Testis (tissue), 5 donors: ENCODE data around the gene PIRT. TPM values are rescaled to one million over a fixed set of nuclear protein-coding genes. Genes with fewer than 3 reads are reported as not detected.

ENCODE experiments used
- DNase-seq: peaks from one replicate; pipeline ENCODE4 v3.0.0-alpha.2; 2019
- H3K27ac ChIP-seq, 2 donors: fragments of 200-600 bp; sonication (generic); one replicate each; pipeline ENCODE4 v1.5.1; 2019
- H3K27me3 ChIP-seq: fragments of 200-600 bp; sonication (generic); one replicate; pipeline ENCODE4 v1.5.1; 2019
- H3K36me3 ChIP-seq: fragments of 200-600 bp; sonication (generic); one replicate; pipeline ENCODE4 v1.5.1; 2017; ENCODE audit warnings: low read depth; ENCODE audit errors: missing control alignments
- H3K4me1 ChIP-seq: fragments of 200-600 bp; sonication (generic); one replicate; pipeline ENCODE4 v1.5.1; 2019
- H3K4me3 ChIP-seq, 2 donors: fragments of 200-600 bp; sonication (generic); one replicate each; pipeline ENCODE4 v1.5.1; 2017 to 2019
- H3K9me3 ChIP-seq: fragments of 200-600 bp; sonication (generic); one replicate; pipeline ENCODE4 v1.5.1; 2017
- POLR2A ChIP-seq: fragments of 450-650 bp; IDR thresholded peaks from one replicate; pipeline ENCODE4 v1.6.1; 2017; ENCODE audit warnings: antibody characterized with exemption, mild to moderate bottlenecking, moderate library complexity
- WGBS, 2 donors: methylation state at CpG; one replicate each; pipeline ENCODE4 v1.1.5; 2018; 5-methylcytosine and 5-hydroxymethylcytosine counted together
- intact Hi-C: fragments of 100-400 bp; cut with DNase I; formaldehyde crosslinking; loops from one replicate; pipeline ENCODE4 v1.15.1; 2023; ENCODE audit warnings: low total_unique reads
- long read RNA-seq, 2 donors: transcript quantifications; one replicate each; lab custom pipeline, GENCODE V29; 2026
- polyA plus RNA-seq: library from polyadenylated mRNA; stranded (reverse); fragments of 350-450 nt; fragmentation: Illumina TruSeq; extraction: RNeasy Lipid Tissue Mini Kit (QIAGEN cat#74804); gene quantifications from one replicate; pipeline ENCODE4 v1.2.3, GENCODE V29; 2014; ENCODE audit warnings: low read depth, low replicate concordance; ENCODE audit not compliant: insufficient read depth
- total RNA-seq, 2 donors: library from RNA; depleted of rRNA; stranded (reverse); fragments of >200 nt; gene quantifications; one replicate each; pipeline ENCODE4 v1.2.3, GENCODE V29; 2016
- TF ChIP-seq, protein P1 (sequence below), 3 experiments: fragments of 450-650 bp in 2 of 3; fragments of 200-600 bp in 1 of 3; sonication (generic) in 1 of 3; IDR thresholded peaks; one replicate each; pipeline ENCODE4 v1.5.1; 2016 to 2019; ENCODE audit warnings: antibody characterized with exemption in 3 of 3, mild to moderate bottlenecking in 2 of 3, moderate library complexity in 1 of 3

Gene PIRT
- total RNA-seq = under 1 TPM; 0.08 to 0.37 TPM
- 0.18 TPM for polyA plus RNA-seq
- long read RNA-seq, donor 1 = 0 reads
- long read RNA-seq, donor 2 = 0 reads

DNA sequence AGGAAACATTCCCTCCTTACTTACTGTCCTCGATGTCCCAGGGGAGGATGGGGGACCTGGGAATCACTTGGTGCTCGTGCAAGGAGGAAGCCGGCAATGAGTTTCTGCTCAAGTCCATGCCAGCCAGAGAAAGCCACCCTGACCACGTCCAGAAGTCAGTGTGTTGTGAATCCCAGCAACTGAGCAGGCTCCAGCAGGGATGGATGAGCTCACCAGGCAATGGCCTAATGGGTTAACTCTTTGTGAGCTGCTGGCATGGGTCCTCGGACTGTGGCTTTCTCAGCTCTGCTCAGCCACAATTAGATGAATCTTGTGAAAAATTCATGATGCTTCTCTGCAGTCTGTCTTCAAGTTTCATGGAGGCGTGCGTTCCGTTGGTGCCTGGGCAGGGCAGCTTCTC, at the start of gene PIRT:
Gene PIRT (minus strand): TSS at position 167 of the 400 bp plus-strand sequence. CDS start 12,442 bp downstream, outside the sequence.
- Histone ChIP-seq H3K4me3 (no peak within 1 kb of the TSS), H3K9me3 (no peaks in the 10 kb centered on the region), H3K27me3 (no peaks in the 10 kb centered on the region), H3K36me3 (no peaks in the 10 kb centered on the region), H3K27ac (no peak within 1 kb of the TSS), H3K4me1 (no peaks in the 10 kb centered on the region)
- WGBS, 2 donors = 82 to 85% methylated on average over 8 of the region's 8 CpGs
- TF ChIP-seq, protein P1, sequence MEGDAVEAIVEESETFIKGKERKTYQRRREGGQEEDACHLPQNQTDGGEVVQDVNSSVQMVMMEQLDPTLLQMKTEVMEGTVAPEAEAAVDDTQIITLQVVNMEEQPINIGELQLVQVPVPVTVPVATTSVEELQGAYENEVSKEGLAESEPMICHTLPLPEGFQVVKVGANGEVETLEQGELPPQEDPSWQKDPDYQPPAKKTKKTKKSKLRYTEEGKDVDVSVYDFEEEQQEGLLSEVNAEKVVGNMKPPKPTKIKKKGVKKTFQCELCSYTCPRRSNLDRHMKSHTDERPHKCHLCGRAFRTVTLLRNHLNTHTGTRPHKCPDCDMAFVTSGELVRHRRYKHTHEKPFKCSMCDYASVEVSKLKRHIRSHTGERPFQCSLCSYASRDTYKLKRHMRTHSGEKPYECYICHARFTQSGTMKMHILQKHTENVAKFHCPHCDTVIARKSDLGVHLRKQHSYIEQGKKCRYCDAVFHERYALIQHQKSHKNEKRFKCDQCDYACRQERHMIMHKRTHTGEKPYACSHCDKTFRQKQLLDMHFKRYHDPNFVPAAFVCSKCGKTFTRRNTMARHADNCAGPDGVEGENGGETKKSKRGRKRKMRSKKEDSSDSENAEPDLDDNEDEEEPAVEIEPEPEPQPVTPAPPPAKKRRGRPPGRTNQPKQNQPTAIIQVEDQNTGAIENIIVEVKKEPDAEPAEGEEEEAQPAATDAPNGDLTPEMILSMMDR (IDR thresholded peaks at IDR 0.05) = no peak
- TF ChIP-seq POLR2A = no peak
- no peak for DNase-seq
- intact Hi-C loops = no loop called here

DNA sequence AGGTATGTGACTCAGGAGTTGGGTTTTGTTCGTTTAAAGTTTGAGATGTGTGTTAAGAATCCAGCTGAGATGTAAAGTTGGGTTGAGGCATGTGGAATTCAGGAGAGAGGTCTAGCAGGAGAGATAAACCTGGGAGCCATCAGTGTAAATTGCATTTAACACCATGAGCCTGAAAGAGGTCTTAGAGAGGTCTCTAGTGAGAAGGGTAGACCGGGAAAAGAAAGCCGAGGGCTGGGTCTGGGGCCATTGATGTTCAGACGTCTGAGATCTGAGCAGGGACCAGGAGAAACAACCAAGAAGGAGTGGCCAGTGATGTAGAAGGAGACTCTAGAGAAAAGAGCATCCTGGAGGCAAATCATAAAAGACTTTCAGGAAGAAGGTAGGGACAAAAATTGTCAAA, 44.1 kb upstream of the PIRT start:
- Histone ChIP-seq H3K36me3 (no peaks in the 10 kb centered on the region), H3K27me3 (no peaks in the 10 kb centered on the region), H3K9me3 (no peaks in the 10 kb centered on the region), H3K4me3 (no peak overlapping the region), H3K27ac (no peak overlapping the region), H3K4me1 (no peaks in the 10 kb centered on the region)
- WGBS, 2 donors = 53 to 56% methylated on average over 4 of the region's 4 CpGs
- intact Hi-C loops = no loop called here
- TF ChIP-seq, protein P1 (IDR thresholded peaks at IDR 0.05) = no peak
- TF ChIP-seq POLR2A = no peak
- no peak for DNase-seq

DNA sequence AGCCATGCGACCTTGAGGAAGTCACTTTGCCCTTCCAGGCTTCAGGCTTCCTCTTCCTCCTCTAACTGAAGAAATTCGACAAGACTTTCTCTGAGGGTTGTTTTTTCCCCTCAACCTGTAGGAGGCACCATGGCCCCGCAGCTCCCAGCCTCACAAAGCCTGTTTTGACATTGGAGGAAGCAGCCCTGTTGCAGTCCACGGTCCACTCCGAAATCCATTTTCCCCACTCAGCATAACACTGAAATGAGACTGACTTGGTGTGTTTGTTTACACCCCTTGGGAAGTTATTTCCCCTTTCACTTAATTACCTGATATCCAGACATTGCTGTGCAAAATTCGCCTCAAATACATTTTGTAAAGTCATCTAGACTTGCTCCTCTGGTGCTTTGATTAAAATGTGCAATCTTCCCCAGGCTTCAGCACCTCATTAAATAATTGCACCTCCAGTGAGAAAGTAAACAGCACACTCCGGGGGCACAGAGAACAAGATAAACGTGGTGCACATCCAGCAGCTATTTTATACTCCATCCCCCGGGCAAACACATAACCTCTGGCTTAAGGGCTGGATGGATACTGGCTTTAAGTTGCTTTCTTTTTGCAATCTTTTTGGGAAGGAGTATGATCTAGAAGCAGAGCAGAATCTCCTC, 41.4 kb upstream of the PIRT start:
- 31 to 42% methylated on average over 9 of the region's 9 CpGs for WGBS, 2 donors
- H3K36me3 ChIP-seq = no peaks in the 10 kb centered on the region
- intact Hi-C loops = no loop called here

DNA sequence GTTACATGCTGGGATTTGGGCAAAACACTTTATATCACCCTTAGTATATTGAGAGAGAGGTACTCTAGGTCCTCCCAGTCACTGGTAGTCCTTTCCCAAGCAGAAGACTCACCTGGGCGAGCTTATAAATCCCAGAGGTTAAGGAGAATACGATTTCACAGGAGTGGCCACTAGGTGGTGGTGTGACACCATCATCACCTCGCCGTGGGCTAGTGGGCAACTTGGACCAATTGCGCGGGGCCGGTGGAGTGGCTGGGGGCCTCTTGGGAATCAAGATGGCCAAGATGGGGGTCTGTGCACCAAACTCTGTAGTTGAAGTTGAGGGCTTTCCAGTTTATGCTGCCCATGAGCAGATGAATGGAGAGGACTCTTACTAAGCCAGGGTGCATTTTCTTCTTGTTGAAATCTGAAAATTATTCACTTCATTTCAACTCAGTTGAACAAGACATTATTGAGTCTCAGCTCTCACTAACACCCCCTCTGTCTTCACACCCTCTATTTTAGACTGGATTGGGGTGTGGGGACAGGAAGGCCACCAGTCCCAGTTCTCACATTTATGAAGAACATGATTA, 38.2 kb upstream of the PIRT start:
- H3K27ac ChIP-seq = no peak overlapping the region
- H3K4me1 ChIP-seq = no peaks in the 10 kb centered on the region
- intact Hi-C loops = no loop called here
- 3% methylated on average over 7 of the region's 7 CpGs for WGBS, 2 donors
- H3K9me3 ChIP-seq = no peaks in the 10 kb centered on the region
- no peak overlapping the region for H3K4me3 ChIP-seq
- TF ChIP-seq, protein P1 (IDR thresholded peaks at IDR 0.05) = peak; percentile 30 to 77 (median 60)
- TF ChIP-seq POLR2A = no peak
- H3K27me3 ChIP-seq = no peaks in the 10 kb centered on the region
- H3K36me3 ChIP-seq = no peaks in the 10 kb centered on the region
- peak; percentile 68 for DNase-seq

More for the DNA sequence above, 41.4 kb upstream of the PIRT start:
- H3K4me3 ChIP-seq = no peak overlapping the region
- no peak overlapping the region for H3K27ac ChIP-seq
- no peak for TF ChIP-seq POLR2A
- TF ChIP-seq, protein P1 (IDR thresholded peaks at IDR 0.05) = peak; percentile 25 to 41 (median 33)
- no peaks in the 10 kb centered on the region for H3K9me3 ChIP-seq
- no peaks in the 10 kb centered on the region for H3K27me3 ChIP-seq
- H3K4me1 ChIP-seq = no peaks in the 10 kb centered on the region
- peak; percentile 50 for DNase-seq
